GM20000 (cell line): ENCODE measurements around the gene LRRC2.
"Not testable (repeated sequence)": the region's sequence is repeated elsewhere in the genome, so short reads cannot be mapped to it uniquely, and the experiment has no call there.

Experiments
- DNase-seq: peaks from one replicate; pipeline ENCODE4 v3.0.0; 2012; ENCODE audit warnings: low spot score
- TF ChIP-seq, protein P1 (sequence below): IDR thresholded peaks from 2 replicates; pipeline ENCODE4 v1.5.1; 2012; ENCODE audit warnings: mild to moderate bottlenecking, control low read depth; ENCODE audit errors: extremely low read depth, missing control alignments

Gene LRRC2

DNA sequence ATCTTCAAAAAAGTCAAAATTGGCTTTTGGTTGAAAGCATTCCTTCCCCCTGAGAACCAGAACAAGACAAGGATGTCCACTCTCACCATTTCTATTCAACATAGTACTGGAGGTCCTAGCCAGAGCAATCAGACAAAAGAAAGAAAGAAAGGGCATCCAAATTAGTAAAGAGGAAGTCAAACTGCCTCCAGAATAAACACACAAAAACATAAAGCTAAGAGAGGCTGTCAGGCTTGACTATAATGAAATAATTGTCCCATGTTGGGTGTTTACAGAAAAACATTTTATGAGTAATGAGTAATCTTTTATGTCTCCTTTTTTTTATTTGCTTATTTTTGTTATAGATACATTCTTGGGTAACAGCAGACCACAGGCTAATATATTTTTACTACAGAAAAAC is 27.9 kb upstream of the LRRC2 start:
- TF ChIP-seq, protein P1, sequence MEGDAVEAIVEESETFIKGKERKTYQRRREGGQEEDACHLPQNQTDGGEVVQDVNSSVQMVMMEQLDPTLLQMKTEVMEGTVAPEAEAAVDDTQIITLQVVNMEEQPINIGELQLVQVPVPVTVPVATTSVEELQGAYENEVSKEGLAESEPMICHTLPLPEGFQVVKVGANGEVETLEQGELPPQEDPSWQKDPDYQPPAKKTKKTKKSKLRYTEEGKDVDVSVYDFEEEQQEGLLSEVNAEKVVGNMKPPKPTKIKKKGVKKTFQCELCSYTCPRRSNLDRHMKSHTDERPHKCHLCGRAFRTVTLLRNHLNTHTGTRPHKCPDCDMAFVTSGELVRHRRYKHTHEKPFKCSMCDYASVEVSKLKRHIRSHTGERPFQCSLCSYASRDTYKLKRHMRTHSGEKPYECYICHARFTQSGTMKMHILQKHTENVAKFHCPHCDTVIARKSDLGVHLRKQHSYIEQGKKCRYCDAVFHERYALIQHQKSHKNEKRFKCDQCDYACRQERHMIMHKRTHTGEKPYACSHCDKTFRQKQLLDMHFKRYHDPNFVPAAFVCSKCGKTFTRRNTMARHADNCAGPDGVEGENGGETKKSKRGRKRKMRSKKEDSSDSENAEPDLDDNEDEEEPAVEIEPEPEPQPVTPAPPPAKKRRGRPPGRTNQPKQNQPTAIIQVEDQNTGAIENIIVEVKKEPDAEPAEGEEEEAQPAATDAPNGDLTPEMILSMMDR, result no peak
- no peak for DNase-seq

DNA sequence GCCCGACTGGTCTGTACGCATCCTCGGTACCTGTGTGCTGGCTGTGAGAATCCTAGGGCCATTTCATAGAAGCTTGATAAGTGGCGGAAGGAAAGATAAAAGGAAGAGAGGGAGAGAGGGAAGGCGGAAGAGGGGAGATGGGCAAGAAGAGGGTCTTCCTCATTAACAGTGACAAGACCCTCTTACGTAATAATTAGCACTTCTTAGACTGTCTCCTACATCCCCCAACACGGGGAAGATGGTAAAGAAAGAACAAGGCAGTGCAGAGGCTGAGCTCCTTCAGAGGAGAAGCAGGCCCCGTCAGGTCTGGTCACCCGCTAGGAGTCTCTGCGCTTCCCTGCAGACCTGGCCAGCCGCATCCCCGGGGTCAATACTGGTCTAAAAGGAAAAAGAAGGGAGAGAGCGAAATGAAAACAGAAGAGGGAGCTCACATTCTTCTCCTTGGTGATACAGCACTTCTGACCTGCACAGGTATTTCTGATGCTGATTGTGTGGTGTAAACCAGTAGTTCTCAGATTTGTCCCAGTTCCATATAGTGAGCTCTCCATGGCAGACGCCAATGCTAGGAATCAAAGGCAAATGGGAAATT is 27.3 kb upstream of the LRRC2 start:
- TF ChIP-seq, protein P1, result no peak
- no peak for DNase-seq

DNA sequence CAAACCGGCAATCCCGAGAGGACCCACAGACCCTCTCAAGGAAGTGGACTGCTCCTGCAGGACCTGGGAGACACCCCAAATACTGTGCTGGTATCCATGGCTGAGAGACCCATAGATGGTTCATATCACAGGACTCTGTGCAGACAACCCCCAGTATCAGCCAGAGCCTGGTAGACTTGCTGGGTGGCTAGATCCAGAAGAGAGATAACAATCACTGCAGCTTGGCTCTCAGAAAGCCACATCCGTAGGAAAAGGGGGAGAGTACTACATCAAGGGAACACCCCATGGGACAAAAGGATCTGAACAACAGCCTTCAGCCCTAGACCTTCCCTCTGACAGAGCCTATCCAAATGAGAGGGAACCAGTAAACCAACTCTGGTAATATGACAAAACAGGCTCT is 21.2 kb upstream of the LRRC2 start:
- not testable (repeated sequence) for DNase-seq

DNA sequence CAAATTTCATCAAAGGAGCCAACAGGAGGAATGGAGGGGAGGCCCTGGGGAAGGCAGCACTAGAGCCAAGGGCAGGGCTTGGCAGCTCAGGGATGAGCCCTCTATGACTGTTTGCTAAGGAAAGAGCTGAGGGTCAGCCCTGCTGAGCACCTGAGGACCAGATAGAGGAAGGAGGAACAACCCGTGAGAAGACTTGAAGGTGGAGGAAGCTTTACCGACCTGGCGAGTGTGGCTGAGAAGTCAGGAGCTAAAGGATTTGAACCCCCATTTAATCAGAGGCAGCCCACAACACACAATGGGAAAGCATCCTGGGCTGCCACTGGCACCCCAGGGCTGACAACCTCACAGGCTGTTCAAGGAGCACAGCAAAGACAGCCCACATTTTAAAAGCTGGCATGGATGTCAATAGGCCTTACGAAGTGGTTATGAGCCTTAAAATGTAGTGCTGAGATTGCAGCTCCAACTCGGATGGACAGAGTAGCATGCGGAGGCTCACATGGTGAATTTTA is 20.7 kb upstream of the LRRC2 start:
- TF ChIP-seq, protein P1, result no peak
- no peak for DNase-seq

DNA sequence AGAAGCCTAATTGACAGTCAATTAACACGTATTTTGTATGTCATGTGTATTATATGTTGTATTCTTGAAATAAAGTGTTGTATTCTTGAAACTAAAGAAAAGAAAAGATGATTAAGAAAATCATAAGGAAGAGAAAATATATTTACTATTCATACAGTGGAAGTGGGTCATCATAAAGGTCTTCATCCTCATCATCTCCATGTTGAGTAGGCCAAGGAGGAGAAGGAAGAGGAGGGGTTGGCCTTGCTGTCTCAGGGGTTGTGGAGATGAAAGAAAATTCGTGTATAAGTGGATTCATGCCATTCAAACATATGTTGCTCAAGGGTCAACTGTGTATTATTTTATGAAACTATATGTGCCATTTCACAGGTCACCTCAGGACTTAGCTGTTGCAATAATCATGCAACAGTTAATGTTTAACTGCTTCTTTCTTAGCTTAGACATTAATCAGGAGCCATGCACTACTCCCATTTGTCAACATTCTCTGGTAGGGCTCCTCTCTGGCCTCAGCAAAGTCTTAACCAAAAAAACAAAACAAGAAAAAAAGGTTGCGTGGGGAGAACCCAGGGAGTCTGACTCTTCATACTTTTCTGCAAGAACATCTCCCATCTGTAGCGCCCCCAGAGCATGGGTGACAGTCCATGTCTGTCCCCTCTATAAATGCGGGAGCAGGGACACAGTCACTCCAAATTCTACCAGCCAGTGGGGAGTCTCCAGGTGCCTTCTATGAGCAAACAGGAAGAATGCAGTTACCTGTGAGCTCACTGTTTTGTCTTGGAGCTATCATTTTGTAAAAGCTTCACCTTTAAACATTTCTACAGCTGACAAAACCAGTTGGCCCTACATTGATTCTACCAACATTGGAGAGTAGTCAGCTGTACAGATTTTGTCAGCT is 19.9 kb upstream of the LRRC2 start:
- TF ChIP-seq, protein P1, result no peak
- DNase-seq, result no peak

DNA sequence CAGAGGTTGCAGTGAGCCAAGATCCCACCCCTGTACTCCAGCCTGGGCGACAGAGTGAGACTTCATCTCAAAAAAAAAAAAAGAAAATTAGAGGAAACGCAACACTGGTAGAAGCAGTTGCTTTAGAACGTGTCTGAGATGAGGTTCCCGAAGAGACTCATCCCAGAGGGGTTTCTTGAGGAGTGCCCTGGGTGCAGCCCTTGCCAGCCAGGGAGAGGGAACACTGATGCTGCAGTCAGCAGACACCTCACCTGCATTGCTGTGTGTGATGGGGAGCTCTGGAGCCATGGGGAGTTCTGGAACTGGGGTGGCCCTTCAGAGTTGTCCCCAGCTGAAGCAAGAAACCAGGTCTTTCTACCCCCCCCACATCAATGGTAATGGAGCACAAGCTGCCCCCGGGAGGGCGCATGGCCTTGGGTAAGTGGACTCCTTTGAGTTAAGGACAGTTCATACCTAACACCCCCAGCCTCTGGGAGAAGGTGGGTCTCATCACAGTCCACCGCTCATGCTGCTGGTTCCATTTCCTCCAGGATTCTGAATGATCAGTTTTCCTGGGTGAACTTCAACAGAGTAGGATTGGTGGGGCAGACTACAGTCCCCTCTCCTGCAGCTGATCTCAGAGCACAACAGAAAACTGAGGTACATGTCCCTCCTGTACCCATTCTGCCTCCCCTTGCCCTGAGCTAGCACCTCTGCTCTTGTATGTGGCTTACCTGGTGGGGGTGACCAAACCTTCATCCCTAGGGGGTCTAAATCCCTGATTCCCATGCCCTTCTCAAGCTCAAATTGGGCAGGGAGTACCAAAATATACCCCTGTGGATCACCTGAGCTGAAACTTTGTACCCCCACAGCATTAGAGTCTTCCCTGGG is 18.7 kb upstream of the LRRC2 start:
- TF ChIP-seq, protein P1, result no peak
- DNase-seq, result no peak

DNA sequence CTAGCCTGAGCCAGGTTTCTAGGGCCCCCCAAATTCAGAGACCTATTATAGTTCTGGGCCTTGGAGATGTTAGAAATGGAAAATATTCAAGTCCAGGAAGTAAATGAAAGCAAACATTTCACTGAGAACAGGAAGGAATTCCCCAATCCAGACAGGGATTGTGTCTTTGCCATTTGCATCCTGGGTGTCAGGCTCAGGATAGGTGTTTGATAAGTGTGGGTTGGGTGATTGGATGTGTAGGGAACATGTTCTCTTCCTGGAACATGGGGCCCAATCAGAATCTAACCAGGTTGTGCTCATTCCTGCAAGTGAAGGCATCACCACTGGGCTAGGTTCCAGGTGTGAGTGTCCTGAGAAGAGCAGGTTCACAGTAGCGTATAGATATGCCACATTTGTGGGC is 14.6 kb upstream of the LRRC2 start:
- no peak for DNase-seq
- TF ChIP-seq, protein P1, result no peak
